Prostate gland (tissue), 2 donors: ENCODE data around the gene FGF3.

Experiments used
- CTCF ChIP-seq, 4 experiments: fragments of 200-600 bp in 2 of 4; fragments of 450-650 bp in 2 of 4; sonication (generic) in 2 of 4; IDR thresholded peaks; 1 replicate in 3 of 4; 2 replicates in 1 of 4; pipeline ENCODE4 v1.5.1; 2016 to 2019; ENCODE audit warnings: antibody characterized with exemption in 4 of 4, mild to moderate bottlenecking in 2 of 4, moderate library complexity in 2 of 4
- POLR2A ChIP-seq: fragments of 450-650 bp; IDR thresholded peaks from one replicate; pipeline ENCODE4 v1.6.1; 2016; ENCODE audit warnings: antibody characterized with exemption, mild to moderate bottlenecking
- POLR2AphosphoS5 ChIP-seq: sonication (generic); formaldehyde crosslinking; IDR thresholded peaks from one replicate; pipeline ENCODE4 v1.6.1; 2017; ENCODE audit warnings: antibody characterized with exemption

- TF ChIP-seq CTCF (IDR thresholded peaks at IDR 0.05) = no peak
- no peak for TF ChIP-seq POLR2A
- TF ChIP-seq POLR2AphosphoS5 = no peak
Measured at GRCh38 chr11:69799582-69799981, 19.6 kb downstream of the FGF3 start.
